Testis (tissue), 2 donors: ENCODE results near the gene TRIM7.
"Not testable (repeated sequence)": the region's sequence is repeated elsewhere in the genome, so short reads cannot be mapped to it uniquely, and the experiment has no call there.

Source experiments
- CTCF ChIP-seq, 3 experiments: fragments of 450-650 bp in 2 of 3; fragments of 200-600 bp in 1 of 3; sonication (generic) in 1 of 3; IDR thresholded peaks; one replicate each; pipeline ENCODE4 v1.5.1; 2016 to 2019; ENCODE audit warnings: antibody characterized with exemption in 3 of 3, mild to moderate bottlenecking in 2 of 3, moderate library complexity in 1 of 3
- POLR2A ChIP-seq: fragments of 450-650 bp; IDR thresholded peaks from one replicate; pipeline ENCODE4 v1.6.1; 2017; ENCODE audit warnings: antibody characterized with exemption, mild to moderate bottlenecking, moderate library complexity

- TF ChIP-seq CTCF (IDR thresholded peaks at IDR 0.05); POLR2A: not testable (repeated sequence)
Observed at GRCh38 chr5:181146927-181147636, 57.9 kb downstream of the TRIM7 start, which contains the start of gene OR2V2.
